CD8-positive, alpha-beta memory T cell (primary cell): ENCODE data around the gene ABLIM2. TPM values are rescaled to one million over a fixed set of nuclear protein-coding genes. Genes with fewer than 3 reads are reported as not detected.

Source experiments
- CTCF ChIA-PET: fragments of 350-600 bp; sonication (Branson Sonifier 250); formaldehyde crosslinking; loops from one replicate; lab custom pipeline; 2021; ENCODE audit warnings: antibody characterized with exemption; lab: Charles Lee
- POLR2A ChIA-PET: fragments of 350-600 bp; sonication (Branson Sonifier 250); formaldehyde crosslinking; loops from one replicate; lab custom pipeline; 2021; ENCODE audit warnings: antibody characterized with exemption; lab: Charles Lee
- DNase-seq, 5 donors: peaks; one replicate each; pipeline versions ENCODE4 v3.0.0 to v3.0.0-alpha.2; 2020 to 2022; ENCODE audit warnings: mixed read lengths in 1 of 5
- H3K27ac ChIP-seq: one replicate; pipeline ENCODE4 v1.7.0; 2013; ENCODE audit warnings: low read depth, mild to moderate bottlenecking, low read length, moderate library complexity
- H3K27me3 ChIP-seq: 2 replicates; pipeline ENCODE4 v1.7.0; 2013; ENCODE audit warnings: low read length, mild to moderate bottlenecking; ENCODE audit not compliant: insufficient read depth, poor library complexity, severe bottlenecking
- H3K36me3 ChIP-seq: 2 replicates; pipeline ENCODE4 v1.7.0; 2013; ENCODE audit warnings: mild to moderate bottlenecking, low read length, moderate library complexity; ENCODE audit not compliant: insufficient read depth
- H3K4me1 ChIP-seq: 2 replicates; pipeline ENCODE4 v1.7.0; 2013; ENCODE audit warnings: mild to moderate bottlenecking, low read length, moderate library complexity; ENCODE audit not compliant: insufficient read depth
- H3K4me3 ChIP-seq: 2 replicates; pipeline ENCODE4 v1.7.0; 2013; ENCODE audit warnings: mild to moderate bottlenecking, low read length
- H3K9me3 ChIP-seq: 2 replicates; pipeline ENCODE4 v1.7.0; 2013; ENCODE audit warnings: mild to moderate bottlenecking, low read length
- H3K27ac Mint-ChIP-seq, 8 donors: one replicate each; pipeline ENCODE4 v1.8.0; 2020 to 2021; ENCODE audit warnings: mixed read lengths in 8 of 8, mild to moderate bottlenecking in 6 of 8, inconsistent platforms in 3 of 8, moderate library complexity in 3 of 8
- H3K27me3 Mint-ChIP-seq, 2 donors: one replicate each; pipeline ENCODE4 v1.8.0; 2020 to 2021; ENCODE audit warnings: mixed read lengths in 2 of 2, mild to moderate bottlenecking in 1 of 2, moderate library complexity in 1 of 2
- H3K36me3 Mint-ChIP-seq, 3 donors: one replicate each; pipeline ENCODE4 v1.8.0; 2020 to 2021; ENCODE audit warnings: mixed read lengths in 3 of 3, inconsistent platforms in 1 of 3, mild to moderate bottlenecking in 1 of 3
- H3K4me1 Mint-ChIP-seq, 3 donors: one replicate each; pipeline ENCODE4 v1.8.0; 2020 to 2021; ENCODE audit warnings: mixed read lengths in 3 of 3, inconsistent platforms in 1 of 3, mild to moderate bottlenecking in 1 of 3
- H3K4me3 Mint-ChIP-seq, 7 donors: one replicate each; pipeline ENCODE4 v1.8.0; 2020 to 2021; ENCODE audit warnings: mixed read lengths in 7 of 7, mild to moderate bottlenecking in 6 of 7, moderate library complexity in 4 of 7, inconsistent platforms in 2 of 7
- H3K9me3 Mint-ChIP-seq, 5 donors: one replicate each; pipeline ENCODE4 v1.8.0; 2020 to 2022; ENCODE audit warnings: mixed read lengths in 5 of 5, mild to moderate bottlenecking in 3 of 5, moderate library complexity in 2 of 5, inconsistent platforms in 1 of 5
- polyA plus RNA-seq: library from polyadenylated mRNA; unstranded; fragments of 300-500 nt; fragmentation: Illumina TruSeq; gene quantifications from one replicate; pipeline ENCODE4 v1.2.3, GENCODE V29; 2021
- total RNA-seq, 2 experiments: library from RNA; stranded (reverse); gene quantifications; one replicate each; pipeline ENCODE4 v1.2.3, GENCODE V29; 2021

The ABLIM2 gene
- total and polyA plus RNA-seq, 3 experiments from 2014 or later, result 0.72 to 1.2 (median 1.1) TPM

- POLR2A ChIA-PET, result interaction anchor here (0.5 to 1.4 kb wide), 6 partner anchors 9 to 1100 kb away, joined by 3 to 5 read pairs (median 4); no protein-coding TSS in a partner anchor
- H3K27ac ChIP-seq, result peak overlapping the region; percentile 31
- H3K27ac Mint-ChIP-seq, result peak overlapping the region in 7 of 8 donors; percentile 76 to 86 (median 81)
- peaks cover 20% of the 10 kb centered on the region for H3K4me1 ChIP-seq
- CTCF ChIA-PET, result interaction anchor here (0.6 to 2.3 kb wide), 11 partner anchors 9 to 135 kb away, joined by 3 to 14 read pairs (median 4); no protein-coding TSS in a partner anchor
- peak overlapping the region; percentile 61 for H3K4me3 ChIP-seq
- peaks cover 18 to 39% (median 29%) of the 10 kb centered on the region in 3 donors for H3K4me1 Mint-ChIP-seq
- H3K27me3 Mint-ChIP-seq, result peaks cover 4 to 9% of the 10 kb centered on the region in 2 donors
- no peaks in the 10 kb centered on the region for H3K27me3 ChIP-seq
- H3K9me3 Mint-ChIP-seq, result no peaks in the 10 kb centered on the region
- peaks cover 0 to 3% (median 0%) of the 10 kb centered on the region in 3 donors for H3K36me3 Mint-ChIP-seq
- DNase-seq, result peak in 3 of 5 donors; percentile 18 to 62 (median 25)
- no peaks in the 10 kb centered on the region for H3K9me3 ChIP-seq
- H3K4me3 Mint-ChIP-seq, result peak overlapping the region; percentile 80 to 95 (median 84)
- H3K36me3 ChIP-seq, result no peaks in the 10 kb centered on the region
These were observed 219.8 kb downstream of the ABLIM2 start for GRCh38 chr4:7938609-7939376.

GRCh38 chr4:7938266-7938608 is 220.4 kb downstream of the ABLIM2 start:
- Mint-ChIP-seq H3K9me3 (no peaks in the 10 kb centered on the region), H3K27me3 (peaks cover 4 to 9% of the 10 kb centered on the region in 2 donors), H3K27ac (peak overlapping the region in 7 of 8 donors; percentile 76 to 86 (median 81)), H3K4me1 (peaks cover 18 to 39% (median 29%) of the 10 kb centered on the region in 3 donors), H3K4me3 (peak overlapping the region; percentile 80 to 95 (median 84)), H3K36me3 (peaks cover 0 to 3% (median 0%) of the 10 kb centered on the region in 3 donors)
- Histone ChIP-seq H3K27ac (no peak overlapping the region), H3K4me1 (peaks cover 20% of the 10 kb centered on the region), H3K9me3 (no peaks in the 10 kb centered on the region), H3K27me3 (no peaks in the 10 kb centered on the region), H3K36me3 (no peaks in the 10 kb centered on the region), H3K4me3 (peak overlapping the region; percentile 61)
- no peak for DNase-seq
- POLR2A ChIA-PET, result interaction anchor here (0.5 to 1.5 kb wide), 6 partner anchors 10 to 1100 kb away, joined by 3 to 4 read pairs (median 4); no protein-coding TSS in a partner anchor
- CTCF ChIA-PET, result interaction anchor here (0.8 to 2.3 kb wide), 7 partner anchors 14 to 134 kb away, joined by 3 to 11 read pairs (median 4); no protein-coding TSS in a partner anchor

GRCh38 chr4:7937006-7937405 is 221.6 kb downstream of the ABLIM2 start:
- H3K4me3 Mint-ChIP-seq, result peak overlapping the region in 5 of 7 donors; percentile 80 to 95 (median 86)
- H3K9me3 ChIP-seq, result no peaks in the 10 kb centered on the region
- POLR2A ChIA-PET, result interaction anchor here (1.5 kb wide), 1 partner anchor 12 kb away, joined by 4 read pairs; no protein-coding TSS in a partner anchor
- H3K27me3 Mint-ChIP-seq, result peaks cover 4 to 9% of the 10 kb centered on the region in 2 donors
- peaks cover 18 to 39% (median 29%) of the 10 kb centered on the region in 3 donors for H3K4me1 Mint-ChIP-seq
- no peaks in the 10 kb centered on the region for H3K9me3 Mint-ChIP-seq
- CTCF ChIA-PET, result interaction anchor here (2.0 kb wide), 1 partner anchor 60 kb away, joined by 4 read pairs; no protein-coding TSS in a partner anchor
- no peak for DNase-seq
- no peaks in the 10 kb centered on the region for H3K27me3 ChIP-seq
- peak overlapping the region in 2 of 8 donors; percentile 44 to 85 for H3K27ac Mint-ChIP-seq
- peaks cover 20% of the 10 kb centered on the region for H3K4me1 ChIP-seq
- no peak overlapping the region for H3K4me3 ChIP-seq
- peaks cover 0 to 3% (median 0%) of the 10 kb centered on the region in 3 donors for H3K36me3 Mint-ChIP-seq
- no peak overlapping the region for H3K27ac ChIP-seq
- H3K36me3 ChIP-seq, result no peaks in the 10 kb centered on the region

GRCh38 chr4:7933651-7934510 is 224.7 kb downstream of the ABLIM2 start:
- peaks cover 4 to 7% of the 10 kb centered on the region in 2 donors for H3K27me3 Mint-ChIP-seq
- Histone ChIP-seq H3K4me3 (no peak overlapping the region), H3K4me1 (peaks cover 16% of the 10 kb centered on the region), H3K36me3 (no peaks in the 10 kb centered on the region), H3K27ac (no peak overlapping the region), H3K9me3 (no peaks in the 10 kb centered on the region), H3K27me3 (no peaks in the 10 kb centered on the region)
- peaks cover 15 to 45% (median 29%) of the 10 kb centered on the region in 3 donors for H3K4me1 Mint-ChIP-seq
- no peaks in the 10 kb centered on the region for H3K9me3 Mint-ChIP-seq
- H3K36me3 Mint-ChIP-seq, result peaks cover 0 to 3% (median 0%) of the 10 kb centered on the region in 3 donors
- ChIA-PET POLR2A (no interaction called here), CTCF (interaction anchor here (1.1 kb wide), 1 partner anchor 57 kb away, joined by 3 read pairs; no protein-coding TSS in a partner anchor)
- H3K27ac Mint-ChIP-seq, result no peak overlapping the region
- no peak overlapping the region for H3K4me3 Mint-ChIP-seq
- DNase-seq, result no peak

GRCh38 chr4:7932287-7932686 is 226.3 kb downstream of the ABLIM2 start:
- Histone ChIP-seq H3K27me3 (no peaks in the 10 kb centered on the region), H3K4me3 (no peak overlapping the region), H3K4me1 (peaks cover 2% of the 10 kb centered on the region), H3K36me3 (no peaks in the 10 kb centered on the region), H3K27ac (no peak overlapping the region), H3K9me3 (no peaks in the 10 kb centered on the region)
- ChIA-PET CTCF (no interaction called here), POLR2A (no interaction called here)
- Mint-ChIP-seq H3K27me3 (no peaks in the 10 kb centered on the region), H3K27ac (no peak overlapping the region), H3K9me3 (no peaks in the 10 kb centered on the region), H3K4me1 (peaks cover 5 to 34% (median 17%) of the 10 kb centered on the region in 3 donors), H3K36me3 (no peaks in the 10 kb centered on the region), H3K4me3 (no peak overlapping the region)
- DNase-seq, result no peak

- no peak overlapping the region for H3K4me3 ChIP-seq
- peaks cover 0 to 4% of the 10 kb centered on the region in 2 donors for H3K27me3 Mint-ChIP-seq
- no peaks in the 10 kb centered on the region for H3K27me3 ChIP-seq
- H3K36me3 Mint-ChIP-seq, result peaks cover 0 to 12% (median 5%) of the 10 kb centered on the region in 3 donors
- H3K36me3 ChIP-seq, result no peaks in the 10 kb centered on the region
- ChIA-PET CTCF (no interaction called here), POLR2A (no interaction called here)
- no peak overlapping the region for H3K27ac ChIP-seq
- peaks cover 0 to 4% (median 0%) of the 10 kb centered on the region in 5 donors for H3K9me3 Mint-ChIP-seq
- H3K4me1 Mint-ChIP-seq, result peaks cover 3 to 21% (median 12%) of the 10 kb centered on the region in 3 donors
- DNase-seq, result no peak
- peak overlapping the region in 1 of 8 donors; percentile 60 for H3K27ac Mint-ChIP-seq
- H3K4me1 ChIP-seq, result no peaks in the 10 kb centered on the region
- H3K4me3 Mint-ChIP-seq, result no peak overlapping the region
- no peaks in the 10 kb centered on the region for H3K9me3 ChIP-seq
These were observed 229.3 kb downstream of the ABLIM2 start for GRCh38 chr4:7929118-7929951.

- POLR2A ChIA-PET, result no interaction called here
- Mint-ChIP-seq H3K36me3 (peaks cover 0 to 14% (median 6%) of the 10 kb centered on the region in 3 donors), H3K4me1 (peaks cover 5 to 16% (median 10%) of the 10 kb centered on the region in 3 donors)
These were observed 229.9 kb downstream of the ABLIM2 start for GRCh38 chr4:7928711-7929110.

More at GRCh38 chr4:7928711-7929110, 229.9 kb downstream of the ABLIM2 start:
- H3K27ac ChIP-seq, result no peak overlapping the region
- peaks cover 0 to 4% of the 10 kb centered on the region in 2 donors for H3K27me3 Mint-ChIP-seq
- H3K9me3 ChIP-seq, result no peaks in the 10 kb centered on the region
- peaks cover 0 to 4% (median 0%) of the 10 kb centered on the region in 5 donors for H3K9me3 Mint-ChIP-seq
- H3K27me3 ChIP-seq, result no peaks in the 10 kb centered on the region
- CTCF ChIA-PET, result no interaction called here
- H3K27ac Mint-ChIP-seq, result peak overlapping the region in 1 of 8 donors; percentile 17
- H3K4me3 Mint-ChIP-seq, result no peak overlapping the region
- DNase-seq, result no peak
- H3K4me3 ChIP-seq, result no peak overlapping the region
- H3K36me3 ChIP-seq, result no peaks in the 10 kb centered on the region
- H3K4me1 ChIP-seq, result no peaks in the 10 kb centered on the region
